ENCODE measurements around the gene WDR17.

WDR17 gene

GRCh38 chr4:176065435-176066291, at the start of gene WDR17:
WDR17 (plus strand) TSS chr4:176065841; CDS start chr4:176111581, 45,740 bp downstream.
- DNase-seq, result peak; percentile 88

- no peak for DNase-seq
These were observed 49.0 kb upstream of the WDR17 start for GRCh38 chr4:176016601-176017000.

- no peak for DNase-seq
These were observed 45.1 kb upstream of the WDR17 start for GRCh38 chr4:176020481-176021085.

GRCh38 chr4:176030391-176030790, 35.2 kb upstream of the WDR17 start:
- DNase-seq, result no peak

- no peak for DNase-seq
These were observed 33.7 kb upstream of the WDR17 start for GRCh38 chr4:176031922-176032321.

GRCh38 chr4:176032454-176032853, 33.2 kb upstream of the WDR17 start:
- no peak for DNase-seq

- DNase-seq, result peak; percentile 15
These were observed 31.1 kb upstream of the WDR17 start for GRCh38 chr4:176034499-176034898.

- no peak for DNase-seq
These were observed 30.7 kb upstream of the WDR17 start for GRCh38 chr4:176034936-176035335.

GRCh38 chr4:176036585-176037205, 28.9 kb upstream of the WDR17 start:
- no peak for DNase-seq

GRCh38 chr4:176038789-176039188, 26.9 kb upstream of the WDR17 start:
- no peak for DNase-seq

- DNase-seq, result no peak
These were observed 23.4 kb upstream of the WDR17 start for GRCh38 chr4:176042195-176042594.

GRCh38 chr4:176043838-176044588, 21.6 kb upstream of the WDR17 start:
- DNase-seq, result no peak

- DNase-seq, result no peak
These were observed 21.1 kb upstream of the WDR17 start for GRCh38 chr4:176044589-176044951.

- no peak for DNase-seq
These were observed 17.0 kb upstream of the WDR17 start for GRCh38 chr4:176048631-176049030.

GRCh38 chr4:176052744-176053143, 12.9 kb upstream of the WDR17 start:
- no peak for DNase-seq

GRCh38 chr4:176053785-176054184, 11.9 kb upstream of the WDR17 start:
- DNase-seq, result no peak

GRCh38 chr4:176054942-176055341, 10.7 kb upstream of the WDR17 start:
- DNase-seq, result no peak

GRCh38 chr4:176063718-176064117, 1.9 kb upstream of the WDR17 start:
- no peak for DNase-seq

- no peak for DNase-seq
These were observed 1.1 kb upstream of the WDR17 start for GRCh38 chr4:176064539-176064938.

GRCh38 chr4:176066757-176067156, 1.1 kb downstream of the WDR17 start:
- DNase-seq, result no peak

- no peak for DNase-seq
These were observed 11.9 kb downstream of the WDR17 start for GRCh38 chr4:176077561-176077960.

GRCh38 chr4:176084769-176085168, 19.1 kb downstream of the WDR17 start:
- no peak for DNase-seq

GRCh38 chr4:176090115-176090514, 24.5 kb downstream of the WDR17 start:
- DNase-seq, result no peak

All from activated CD4-positive, alpha-beta T cell treated with anti-CD3 and anti-CD28 coated beads, Interleukin-2, amount 50 U/mL, for 16 hours (primary cell).